GM12864 (cell line): Measurements from ENCODE around the gene SPATA6.

ENCODE experiments used
- DNase-seq: peaks from one replicate; pipeline ENCODE4 v3.0.0-alpha.2; 2011; ENCODE audit warnings: low read depth
- H3K4me3 ChIP-seq: 2 replicates; pipeline ENCODE4 v1.5.1; 2011; ENCODE audit warnings: mild to moderate bottlenecking, low read depth, low read length, control low read depth
- TF ChIP-seq, protein P1 (sequence below): IDR thresholded peaks from 2 replicates; pipeline ENCODE4 v1.5.1; 2011; ENCODE audit warnings: low read depth, mild to moderate bottlenecking, moderate library complexity, low read length, control low read depth, inconsistent platforms; ENCODE audit errors: missing control alignments

SPATA6 gene

DNA sequence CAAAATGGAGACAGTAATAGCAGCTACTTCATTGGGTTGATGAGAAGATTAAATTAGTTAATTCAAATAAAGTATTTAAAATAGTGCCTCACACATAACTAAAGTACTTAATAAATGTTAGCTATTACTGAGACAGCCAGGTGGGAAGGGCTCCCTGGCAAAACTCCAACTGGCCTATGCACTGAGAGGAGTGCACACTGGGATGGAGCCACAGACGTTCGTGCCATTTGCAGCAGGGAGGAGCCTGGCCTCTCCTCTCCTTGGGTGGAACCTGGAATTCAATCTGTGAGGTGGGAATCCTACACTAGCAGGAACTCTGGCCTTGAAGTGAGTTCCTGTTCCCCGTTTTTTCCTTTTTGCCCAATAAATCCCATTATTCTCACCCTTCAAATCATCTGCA, 221.4 kb downstream of the SPATA6 start:
- DNase-seq, result no peak
- no peak overlapping the region for H3K4me3 ChIP-seq
- TF ChIP-seq, protein P1, sequence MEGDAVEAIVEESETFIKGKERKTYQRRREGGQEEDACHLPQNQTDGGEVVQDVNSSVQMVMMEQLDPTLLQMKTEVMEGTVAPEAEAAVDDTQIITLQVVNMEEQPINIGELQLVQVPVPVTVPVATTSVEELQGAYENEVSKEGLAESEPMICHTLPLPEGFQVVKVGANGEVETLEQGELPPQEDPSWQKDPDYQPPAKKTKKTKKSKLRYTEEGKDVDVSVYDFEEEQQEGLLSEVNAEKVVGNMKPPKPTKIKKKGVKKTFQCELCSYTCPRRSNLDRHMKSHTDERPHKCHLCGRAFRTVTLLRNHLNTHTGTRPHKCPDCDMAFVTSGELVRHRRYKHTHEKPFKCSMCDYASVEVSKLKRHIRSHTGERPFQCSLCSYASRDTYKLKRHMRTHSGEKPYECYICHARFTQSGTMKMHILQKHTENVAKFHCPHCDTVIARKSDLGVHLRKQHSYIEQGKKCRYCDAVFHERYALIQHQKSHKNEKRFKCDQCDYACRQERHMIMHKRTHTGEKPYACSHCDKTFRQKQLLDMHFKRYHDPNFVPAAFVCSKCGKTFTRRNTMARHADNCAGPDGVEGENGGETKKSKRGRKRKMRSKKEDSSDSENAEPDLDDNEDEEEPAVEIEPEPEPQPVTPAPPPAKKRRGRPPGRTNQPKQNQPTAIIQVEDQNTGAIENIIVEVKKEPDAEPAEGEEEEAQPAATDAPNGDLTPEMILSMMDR, result no peak

DNA sequence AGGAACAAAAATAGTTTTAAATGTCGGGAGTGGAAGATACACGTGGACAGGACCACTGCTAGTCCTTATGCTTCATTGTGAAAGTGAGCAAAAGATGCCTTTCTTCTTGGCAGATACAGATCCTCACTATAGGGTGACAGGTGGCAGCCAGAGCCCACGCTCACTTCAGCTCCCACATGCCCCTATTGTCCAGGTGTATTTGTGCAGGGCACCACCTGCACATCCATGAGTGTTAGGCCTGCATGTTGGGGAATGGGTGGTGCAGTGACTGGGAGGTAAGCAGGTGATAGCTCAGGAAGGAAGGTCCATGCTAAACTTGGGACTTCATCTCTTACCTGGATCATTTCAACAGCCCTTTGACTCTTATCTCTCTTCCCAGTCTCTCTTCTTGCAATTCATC, 222.1 kb downstream of the SPATA6 start:
- TF ChIP-seq, protein P1, result peak; percentile 8
- no peak overlapping the region for H3K4me3 ChIP-seq
- DNase-seq, result no peak

DNA sequence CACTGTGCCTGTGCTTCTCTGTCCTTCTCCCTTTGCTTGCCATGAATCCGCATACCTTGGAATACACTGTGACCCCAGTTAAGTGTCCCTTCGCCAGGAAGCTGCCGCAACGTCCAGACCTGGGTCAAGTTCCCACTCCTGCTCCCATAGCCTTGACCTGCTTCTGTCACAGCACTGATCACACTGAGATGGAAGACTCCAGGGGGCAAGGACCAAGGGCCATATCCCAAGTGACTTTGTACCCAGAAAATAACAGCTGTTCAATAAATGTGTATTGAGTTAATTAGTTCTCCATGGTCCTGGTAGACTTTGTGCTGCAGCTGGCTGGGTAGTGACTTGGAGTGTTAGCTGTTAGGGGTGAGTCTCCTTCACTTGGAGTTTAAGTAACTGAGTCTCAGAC, 223.6 kb downstream of the SPATA6 start:
- DNase-seq, result no peak
- TF ChIP-seq, protein P1, result no peak

DNA sequence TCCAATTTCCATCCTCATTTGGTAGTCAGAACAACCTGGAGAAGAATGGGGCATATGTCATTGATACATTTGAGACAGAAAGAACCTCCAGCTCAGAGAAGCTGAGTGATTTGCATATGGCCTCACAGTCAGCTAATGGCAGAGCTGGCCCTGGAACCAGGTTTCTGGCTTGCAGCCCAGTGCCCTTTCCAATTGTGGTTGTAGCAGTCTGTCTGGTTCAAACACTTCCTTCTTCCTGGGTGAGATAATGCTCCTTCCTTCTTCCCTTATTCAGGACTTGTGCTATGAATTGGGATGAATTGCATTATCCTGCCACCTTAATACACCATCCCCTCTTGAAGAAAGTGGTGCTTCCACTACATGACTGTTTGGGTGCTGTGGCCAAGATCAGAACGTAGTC, 225.3 kb downstream of the SPATA6 start:
- H3K4me3 ChIP-seq, result no peak overlapping the region
- DNase-seq, result no peak
- TF ChIP-seq, protein P1, result no peak

More for the DNA sequence above, 223.6 kb downstream of the SPATA6 start:
- no peak overlapping the region for H3K4me3 ChIP-seq
